Superior temporal gyrus (tissue), 1 donor: ENCODE results near the gene DOCK1.
A peak's percentile ranks its signal among the peaks of the same experiment; 100 is the strongest.

Experiments
- DNase-seq: peaks from one replicate; pipeline ENCODE4 v3.0.0-alpha.2; 2016; ENCODE audit errors: extremely low spot score

DOCK1 gene

DNA sequence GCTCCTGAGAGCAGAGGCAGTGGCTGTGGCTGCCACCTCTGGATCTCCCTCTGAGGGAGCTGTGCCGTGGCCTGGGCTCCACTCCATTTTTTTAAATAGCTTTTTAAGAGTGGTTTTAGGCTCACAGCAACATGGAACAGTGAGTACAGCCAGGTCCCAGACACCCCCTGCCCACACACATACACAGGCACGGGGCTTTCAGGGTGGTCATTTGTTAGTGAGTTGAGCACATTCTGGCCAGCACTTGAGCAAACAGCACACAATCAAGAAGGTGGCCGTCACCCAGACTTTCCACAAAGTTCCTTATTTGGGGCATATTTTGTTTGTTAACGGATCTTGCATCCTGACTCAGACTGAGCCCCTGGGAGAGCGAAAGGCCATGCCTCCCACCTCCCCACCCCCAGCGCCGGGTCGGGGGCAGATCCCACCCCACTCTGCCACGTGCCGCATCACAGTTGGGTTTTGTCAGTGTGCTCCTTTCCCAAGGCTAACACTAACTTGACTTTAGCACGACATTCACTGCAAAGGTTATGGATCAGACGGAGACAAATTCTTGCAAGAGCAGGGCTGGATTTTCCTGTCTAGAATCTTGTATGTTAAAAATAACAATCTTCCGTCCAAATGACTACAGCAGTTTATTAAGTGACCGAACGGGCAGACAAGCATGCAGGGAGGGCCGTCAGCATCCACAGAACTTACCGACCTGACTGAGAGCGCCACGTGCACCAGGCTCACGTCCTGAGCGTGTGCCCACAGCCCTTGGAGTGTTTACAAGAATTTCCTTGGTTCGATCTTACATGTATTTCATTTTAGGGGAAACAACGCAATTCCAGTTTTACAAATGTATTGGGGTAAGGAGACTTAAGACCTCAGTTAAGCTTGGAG lies 487.4 kb downstream of the DOCK1 start:
- DNase-seq = no peak

DNA sequence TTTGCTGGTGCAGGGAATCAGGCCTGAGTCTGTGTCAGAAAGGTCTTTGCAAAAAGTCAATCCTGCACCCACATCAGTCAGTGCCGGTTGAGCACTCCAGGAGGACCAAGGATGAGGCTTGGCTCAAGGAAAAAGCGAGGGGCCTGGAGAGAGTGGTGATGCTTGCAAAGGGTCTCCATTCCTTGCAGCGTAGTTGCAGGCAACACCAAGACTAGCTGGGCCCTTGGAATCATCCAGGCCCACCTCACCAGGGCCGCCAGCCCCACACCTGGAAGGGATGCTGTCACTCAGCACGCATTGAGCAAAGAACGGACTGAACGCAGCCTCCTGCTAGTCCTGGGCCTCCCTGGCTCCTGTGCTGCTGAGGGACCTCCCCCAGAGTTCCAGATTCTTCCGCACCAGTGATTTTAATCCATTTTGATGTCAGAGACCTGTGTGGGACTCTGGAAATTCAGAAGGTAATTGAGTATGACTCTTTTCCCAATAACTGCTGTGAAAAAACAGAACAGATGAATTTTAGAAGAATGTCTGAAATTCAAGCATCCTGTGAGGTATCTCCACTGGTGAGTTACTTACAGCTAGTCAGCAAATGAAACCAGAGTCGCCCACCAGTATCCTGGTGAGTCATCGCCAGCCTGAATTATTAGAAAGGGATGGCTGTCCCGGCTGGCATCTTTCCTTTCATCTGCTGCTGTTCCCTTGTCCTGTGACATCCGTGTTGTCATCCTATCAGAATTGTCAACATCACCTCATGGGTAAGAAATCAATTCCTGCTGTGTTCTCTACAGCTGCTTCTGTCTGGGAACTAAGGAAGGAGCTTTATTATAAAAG lies 493.1 kb downstream of the DOCK1 start:
- DNase-seq = peak; percentile 53

DNA sequence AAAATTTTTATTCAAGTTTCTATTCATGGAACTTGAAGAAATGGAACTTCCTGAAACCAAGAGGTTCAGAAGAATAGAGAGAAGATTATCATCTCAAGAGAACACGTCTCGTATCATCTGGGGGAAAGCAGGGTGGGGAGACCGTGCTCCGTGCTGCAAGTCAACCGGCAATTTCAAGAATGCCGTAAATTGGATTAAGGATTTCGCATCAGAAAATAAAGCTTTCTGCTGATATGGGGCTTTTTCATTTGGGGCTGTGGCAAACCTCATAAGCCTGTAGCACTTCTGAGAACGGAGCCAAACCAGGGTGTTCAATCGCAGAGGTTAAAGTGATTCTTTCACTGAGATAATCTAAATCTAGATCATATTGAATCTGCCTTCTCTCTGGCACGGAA lies 493.7 kb downstream of the DOCK1 start:
- no peak for DNase-seq

DNA sequence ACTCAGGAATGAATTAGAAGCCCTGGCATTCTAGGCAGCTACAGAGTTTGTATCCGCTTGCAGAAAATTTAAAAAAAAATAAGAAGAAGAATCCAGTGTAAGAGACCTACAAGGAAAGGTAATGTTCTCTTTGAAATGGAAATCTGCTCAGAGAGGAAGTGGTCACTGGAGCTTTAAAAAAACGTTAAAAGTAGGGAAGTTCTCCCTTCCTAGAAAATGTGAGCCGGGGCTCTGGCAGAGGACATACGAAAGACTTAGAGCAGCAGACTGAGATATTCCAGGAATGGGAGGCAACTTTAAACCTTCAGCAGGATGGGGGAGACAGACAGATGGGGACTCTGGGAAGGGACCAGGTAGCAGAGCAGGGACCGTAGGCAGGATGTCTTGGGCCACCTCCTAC lies 494.4 kb downstream of the DOCK1 start:
- no peak for DNase-seq

DNA sequence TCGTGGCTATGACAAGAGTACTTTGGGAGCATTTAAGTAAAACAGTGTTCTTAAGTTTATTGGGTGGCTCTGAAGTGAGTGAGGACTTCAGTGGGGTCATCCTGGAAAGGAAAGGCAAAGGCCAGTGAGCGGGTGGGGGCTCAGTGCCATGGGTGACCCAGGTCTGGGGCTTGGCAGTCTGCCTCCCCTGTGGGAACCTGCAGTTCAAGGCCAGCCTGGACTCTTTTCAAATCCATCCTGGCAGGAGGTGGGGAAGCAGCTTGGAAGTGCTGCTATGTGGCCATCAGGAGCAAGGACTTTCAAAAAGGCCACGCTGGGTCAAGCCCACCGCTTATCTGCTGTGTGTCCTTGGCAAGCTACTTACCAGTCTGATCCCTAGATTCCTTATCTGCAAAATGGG lies 495.0 kb downstream of the DOCK1 start:
- DNase-seq = no peak

DNA sequence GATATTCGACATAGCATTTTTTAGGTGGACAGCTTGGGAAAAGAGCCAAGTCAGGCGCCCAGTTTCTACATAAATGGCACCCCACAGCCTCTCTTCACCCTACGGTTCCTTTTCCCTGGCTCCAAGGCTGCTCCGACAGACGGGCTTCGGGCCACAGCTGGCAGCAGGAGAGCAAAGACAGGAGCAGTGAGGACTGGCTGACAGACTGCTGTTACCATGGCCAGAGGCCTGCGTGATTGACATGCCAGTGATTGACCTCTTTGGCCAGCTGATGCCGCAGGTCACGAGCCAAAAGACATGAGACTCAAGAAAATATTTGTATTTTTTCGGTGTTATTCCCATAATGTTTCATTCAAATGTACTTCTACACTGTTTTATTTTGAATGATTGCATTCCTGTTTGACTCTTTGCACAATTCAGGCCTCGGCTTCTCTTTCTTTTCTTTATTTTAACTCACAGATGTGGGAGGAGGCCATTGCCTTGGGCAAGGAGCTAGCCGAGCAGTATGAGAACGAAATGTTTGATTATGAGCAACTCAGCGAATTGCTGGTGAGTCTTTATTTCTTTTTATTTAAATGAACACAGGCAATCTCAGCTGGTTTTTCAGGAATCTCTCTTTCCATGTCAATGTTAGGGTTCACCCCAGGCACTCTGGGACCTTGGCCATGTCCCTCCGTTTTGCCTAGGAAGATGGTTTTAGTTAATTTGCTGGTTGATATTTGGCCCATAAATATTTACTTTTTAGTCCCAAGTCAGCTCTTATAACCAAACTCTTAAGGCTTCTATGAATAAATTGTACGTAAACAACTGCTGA lies 497.6 kb downstream of the DOCK1 start:
- no peak for DNase-seq

DNA sequence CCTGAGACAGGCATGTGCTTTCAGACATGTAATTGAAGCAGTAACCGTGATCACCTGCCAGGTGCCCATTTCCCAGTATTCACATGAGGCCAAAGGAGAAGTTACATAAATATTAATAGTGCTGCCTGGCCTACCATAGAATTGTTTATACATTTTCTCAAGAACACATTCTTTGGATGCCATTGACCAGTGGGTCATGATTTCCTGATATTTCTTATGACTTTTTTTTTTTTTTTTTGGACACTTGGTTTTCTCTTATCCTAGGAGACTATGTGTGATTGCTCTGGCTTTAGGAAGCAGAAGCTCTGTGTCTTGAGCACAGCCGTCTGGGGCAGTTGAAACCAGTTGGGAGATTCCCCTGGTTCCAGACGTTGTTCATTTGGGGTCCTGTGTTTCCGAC lies 500.0 kb downstream of the DOCK1 start:
- DNase-seq = no peak

DNA sequence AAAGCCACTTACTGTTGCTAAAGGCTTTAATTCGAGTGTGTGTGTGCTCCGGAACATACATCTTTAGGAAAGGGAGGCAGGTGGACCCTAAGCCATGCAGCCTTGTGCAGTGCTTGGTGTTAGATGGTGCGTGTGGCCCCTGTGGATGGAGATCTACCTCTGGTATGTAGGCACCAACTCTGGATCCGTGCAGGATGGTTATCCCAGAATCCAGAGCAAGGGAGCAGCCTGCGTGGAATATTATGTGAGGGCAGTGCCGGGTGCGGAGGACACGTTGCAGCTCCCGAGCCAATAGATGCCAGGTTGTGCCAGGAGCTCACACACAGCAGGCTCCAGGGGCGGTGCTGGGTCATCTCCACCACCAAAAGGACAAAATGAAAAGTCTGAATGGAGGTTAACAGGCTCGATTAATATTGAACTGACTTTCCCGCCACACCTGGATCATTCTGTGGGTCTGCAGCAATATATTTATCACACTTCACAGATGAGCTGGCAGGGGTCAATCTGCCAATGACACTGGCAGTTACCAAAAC lies 500.9 kb downstream of the DOCK1 start:
- no peak for DNase-seq

DNA sequence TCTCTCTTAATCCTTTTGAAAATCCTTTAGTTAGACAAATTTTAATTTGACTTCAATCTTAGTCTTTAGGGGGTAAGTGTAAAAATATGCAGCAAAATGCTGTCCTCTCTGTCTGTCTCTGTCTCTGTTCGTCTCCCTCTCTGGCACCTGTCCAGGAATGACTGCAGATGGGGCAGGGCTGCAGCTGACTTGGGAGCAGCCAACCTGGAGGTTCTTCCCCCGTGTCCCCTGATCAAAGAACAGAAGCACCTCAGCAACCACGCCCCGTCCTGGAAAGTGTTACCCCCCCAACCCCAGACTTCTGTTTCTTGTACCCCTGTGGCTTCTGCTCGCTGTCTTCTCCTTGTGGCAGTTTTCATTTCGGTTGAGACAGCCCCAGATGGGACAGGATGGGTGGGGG lies 502.3 kb downstream of the DOCK1 start:
- no peak for DNase-seq

DNA sequence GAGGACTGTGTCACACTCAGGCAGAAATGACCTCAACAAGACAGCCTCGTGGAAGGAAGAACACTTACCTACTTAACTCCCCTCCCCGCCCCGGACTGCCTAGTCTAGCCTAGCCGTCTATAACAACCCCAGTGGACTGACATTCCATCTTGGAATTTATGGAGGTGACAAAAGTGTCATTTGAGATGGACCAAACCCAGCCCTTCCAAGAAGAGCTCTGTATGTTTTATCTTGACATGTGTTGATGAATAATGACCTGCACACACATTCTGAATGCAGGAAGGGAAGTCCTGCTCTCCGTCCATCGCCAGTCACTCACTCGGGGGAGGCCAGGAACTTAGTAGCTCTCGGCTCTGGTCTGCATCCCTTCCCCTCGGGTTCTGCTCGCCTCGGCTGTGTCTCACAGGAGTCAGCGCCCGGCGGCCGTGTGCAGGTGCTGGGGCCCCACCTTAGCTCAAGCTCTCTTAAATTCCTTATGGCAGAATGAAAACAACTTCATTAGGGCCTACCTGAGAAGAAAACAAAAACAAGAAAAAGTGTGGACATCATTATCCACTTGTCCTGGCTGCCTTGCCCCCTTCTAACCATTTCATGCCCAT lies 503.0 kb downstream of the DOCK1 start:
- no peak for DNase-seq

DNA sequence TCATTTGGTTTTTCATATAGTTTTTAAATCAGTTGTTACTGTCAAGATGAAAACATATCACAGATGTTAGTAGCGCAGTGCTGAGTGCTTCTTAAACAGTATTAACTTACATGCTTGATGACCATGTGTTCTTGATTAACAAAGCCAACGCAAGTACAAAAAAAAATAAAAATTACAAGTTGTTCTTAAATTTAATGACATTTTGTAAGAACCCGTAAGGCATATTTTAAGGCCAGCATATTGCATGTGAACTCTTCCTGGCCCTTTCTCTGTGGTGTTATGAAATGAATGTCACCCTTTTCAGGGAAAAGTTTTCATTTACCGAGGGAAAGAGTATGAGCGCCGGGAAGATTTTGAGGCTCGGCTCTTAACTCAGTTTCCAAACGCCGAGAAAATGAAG lies 503.5 kb downstream of the DOCK1 start:
- no peak for DNase-seq

DNA sequence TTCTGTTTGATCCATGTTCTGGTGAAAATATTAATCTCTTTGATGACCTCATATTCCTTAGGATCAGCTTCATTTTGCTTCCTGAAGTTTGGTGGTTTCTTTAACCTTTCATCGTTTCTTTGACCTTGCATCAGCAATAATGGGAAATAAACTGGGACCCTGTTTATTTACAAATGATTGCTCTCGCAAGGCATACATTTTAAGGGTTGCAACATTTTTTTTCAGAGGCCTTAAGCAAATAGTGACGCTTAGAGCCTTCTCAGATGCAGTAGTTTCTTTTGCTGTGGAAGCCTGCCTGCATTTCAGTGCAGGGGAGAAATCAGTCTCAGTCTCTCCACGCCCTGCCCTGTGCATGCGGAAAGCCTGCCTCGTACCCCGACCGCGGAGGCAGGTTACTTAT lies 504.8 kb downstream of the DOCK1 start:
- no peak for DNase-seq

DNA sequence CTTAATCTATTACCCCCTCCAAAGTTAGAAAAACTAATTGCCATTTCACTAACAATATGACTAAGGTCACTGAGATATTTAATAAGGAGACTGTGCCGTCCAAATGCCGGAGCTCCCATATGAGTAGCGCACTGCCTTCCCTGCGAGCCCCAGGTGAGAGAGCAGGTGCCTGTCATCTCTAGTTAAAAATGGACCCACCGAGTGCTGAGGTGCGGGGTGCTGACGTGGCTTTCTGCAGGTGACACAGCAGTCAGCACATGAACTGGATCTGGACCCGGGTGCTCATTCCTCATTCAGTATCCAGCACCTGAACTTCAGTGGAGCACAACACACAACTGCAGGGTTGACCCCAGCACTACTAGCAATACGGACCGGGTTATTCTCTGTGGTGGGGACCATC lies 505.8 kb downstream of the DOCK1 start:
- no peak for DNase-seq

DNA sequence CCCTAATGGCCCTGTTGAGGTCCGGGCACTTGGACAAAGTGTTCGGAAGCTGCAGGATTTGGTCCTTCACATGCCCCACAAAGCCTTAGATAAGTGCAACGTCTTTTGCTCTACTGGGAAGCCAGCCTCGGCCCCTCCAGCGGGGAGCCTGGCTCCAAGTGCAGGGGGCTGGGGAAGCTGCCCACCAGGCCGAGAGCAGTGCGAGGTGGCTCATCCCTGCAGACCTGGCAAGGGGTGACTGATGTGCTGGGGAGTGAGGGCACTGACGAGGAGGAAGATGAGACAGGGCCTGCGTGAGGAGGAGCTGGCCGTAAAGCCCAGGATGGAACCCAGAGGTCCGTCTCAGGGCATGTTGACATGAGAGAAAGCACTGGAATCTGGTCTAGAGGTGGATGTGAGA lies 508.1 kb downstream of the DOCK1 start:
- DNase-seq = no peak

DNA sequence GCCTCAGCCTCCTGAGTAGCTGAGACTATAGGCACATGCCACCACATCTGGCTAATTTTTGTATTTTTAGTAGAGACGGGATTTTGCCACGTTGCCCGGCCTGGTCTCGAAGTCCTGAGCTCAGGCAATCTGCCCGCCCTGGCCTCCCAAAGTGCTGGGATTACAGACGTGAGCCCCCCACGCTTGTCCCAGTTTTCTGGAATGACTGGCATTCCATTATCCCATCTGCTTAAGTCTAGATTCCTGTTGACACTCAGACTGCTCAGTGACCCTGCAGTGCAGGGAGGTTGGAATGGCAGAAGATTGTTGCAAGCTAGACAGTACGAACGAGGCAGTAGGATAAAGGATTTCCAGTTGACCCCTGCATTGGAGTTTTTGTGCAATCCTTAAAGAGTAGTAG lies 508.8 kb downstream of the DOCK1 start:
- DNase-seq = no peak

DNA sequence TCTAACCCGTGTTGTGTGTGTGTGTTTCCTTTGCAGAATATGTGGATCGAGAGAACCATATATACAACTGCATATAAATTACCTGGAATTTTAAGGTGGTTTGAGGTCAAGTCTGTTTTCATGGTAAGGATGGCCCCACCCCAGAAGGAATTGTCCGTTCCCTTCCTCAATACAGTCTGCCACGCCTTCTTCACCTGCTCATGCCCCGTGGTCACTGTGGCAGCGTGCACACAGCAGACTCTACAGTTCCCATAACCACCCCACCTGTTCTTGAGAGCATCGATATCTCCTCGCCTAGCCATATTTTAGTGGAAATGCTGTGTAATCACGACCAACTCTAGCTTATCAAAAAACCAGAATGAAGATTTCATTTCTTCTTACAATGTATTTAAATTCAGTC lies 509.9 kb downstream of the DOCK1 start:
- no peak for DNase-seq

DNA sequence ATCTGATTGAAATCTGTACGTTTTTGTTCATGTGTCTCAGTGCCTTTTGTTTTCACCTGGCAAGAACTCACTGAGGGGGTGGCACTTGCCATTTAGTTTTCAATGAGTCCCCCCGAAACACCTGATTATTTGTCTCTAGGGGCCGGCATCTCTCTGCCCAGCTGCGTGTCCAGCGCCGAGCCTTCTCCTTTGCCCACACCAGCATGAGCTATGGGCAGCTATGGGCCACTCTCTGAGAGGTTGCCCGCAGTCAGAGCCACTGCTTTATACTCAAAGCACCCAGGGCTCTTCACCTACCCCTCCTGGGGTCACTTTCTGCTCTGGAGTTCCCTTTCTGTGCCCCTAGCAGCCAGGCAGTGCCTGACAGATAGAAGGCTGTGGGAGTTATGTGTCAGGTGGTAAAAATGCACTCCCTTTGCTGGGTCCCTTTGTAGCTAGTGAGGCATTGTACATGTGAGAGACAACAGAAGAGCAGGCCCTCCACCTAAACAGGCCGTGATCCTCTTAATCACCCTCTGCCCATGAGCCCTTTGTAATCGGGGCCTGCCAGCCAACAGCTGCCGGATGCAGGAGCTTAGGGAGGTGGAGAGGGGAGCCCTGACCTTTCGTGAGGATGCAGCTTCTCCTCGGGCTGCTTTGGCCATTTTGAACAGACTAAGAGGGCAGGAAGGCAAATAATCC lies 510.8 kb downstream of the DOCK1 start:
- DNase-seq = no peak

DNA sequence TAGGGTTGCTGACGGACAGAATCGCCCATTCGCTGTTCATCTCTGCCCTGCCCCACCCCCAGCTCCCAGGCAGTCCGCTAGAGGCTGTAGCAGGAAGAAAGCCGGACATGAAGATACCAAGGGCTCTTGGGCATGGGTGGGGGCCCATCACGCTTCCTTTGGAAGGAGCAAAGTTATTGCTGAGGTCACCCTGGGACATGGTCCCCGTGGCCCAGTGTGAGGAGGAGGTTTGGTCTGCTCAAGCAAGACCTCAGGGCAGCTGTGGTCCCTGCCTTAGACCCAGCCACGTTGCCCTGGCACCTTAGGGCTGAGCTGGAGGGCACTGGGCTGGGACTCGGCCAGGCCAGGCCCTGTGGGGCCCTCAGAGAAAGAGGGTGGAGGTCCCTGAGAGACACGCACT lies 511.8 kb downstream of the DOCK1 start:
- no peak for DNase-seq

DNA sequence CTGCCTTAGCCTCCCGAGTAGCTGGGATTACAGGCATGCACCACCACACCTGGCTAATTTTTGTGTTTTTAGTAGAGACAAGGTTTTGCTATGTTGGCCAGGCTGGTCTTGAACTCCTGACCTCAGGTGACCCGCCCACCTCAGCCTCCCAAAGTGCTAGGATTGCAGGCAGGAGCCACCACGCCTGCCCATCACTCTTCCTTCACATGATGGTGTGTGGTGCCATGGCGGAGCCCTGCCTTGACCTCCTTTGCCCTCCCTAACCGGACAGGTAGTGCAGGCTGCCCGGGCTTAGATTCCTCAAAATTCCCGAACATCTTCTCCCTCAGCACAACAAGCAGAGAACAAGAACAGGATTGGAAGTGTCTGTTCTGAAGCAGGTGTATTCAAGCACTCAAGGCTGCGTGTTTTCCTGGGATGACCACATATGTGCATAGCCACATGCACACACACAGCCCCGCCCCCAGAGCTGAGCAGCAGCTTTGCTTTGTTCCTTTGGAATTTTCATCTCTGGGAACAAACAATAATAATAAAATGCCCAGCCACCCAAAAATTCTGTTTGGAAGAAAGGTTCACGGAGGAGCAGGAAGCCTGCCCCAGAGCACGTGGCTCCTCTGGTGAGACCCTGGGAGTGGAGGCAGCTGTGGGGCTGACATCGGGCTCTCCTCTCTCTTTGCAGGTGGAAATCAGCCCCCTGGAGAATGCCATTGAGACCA lies 512.6 kb downstream of the DOCK1 start:
- no peak for DNase-seq

DNA sequence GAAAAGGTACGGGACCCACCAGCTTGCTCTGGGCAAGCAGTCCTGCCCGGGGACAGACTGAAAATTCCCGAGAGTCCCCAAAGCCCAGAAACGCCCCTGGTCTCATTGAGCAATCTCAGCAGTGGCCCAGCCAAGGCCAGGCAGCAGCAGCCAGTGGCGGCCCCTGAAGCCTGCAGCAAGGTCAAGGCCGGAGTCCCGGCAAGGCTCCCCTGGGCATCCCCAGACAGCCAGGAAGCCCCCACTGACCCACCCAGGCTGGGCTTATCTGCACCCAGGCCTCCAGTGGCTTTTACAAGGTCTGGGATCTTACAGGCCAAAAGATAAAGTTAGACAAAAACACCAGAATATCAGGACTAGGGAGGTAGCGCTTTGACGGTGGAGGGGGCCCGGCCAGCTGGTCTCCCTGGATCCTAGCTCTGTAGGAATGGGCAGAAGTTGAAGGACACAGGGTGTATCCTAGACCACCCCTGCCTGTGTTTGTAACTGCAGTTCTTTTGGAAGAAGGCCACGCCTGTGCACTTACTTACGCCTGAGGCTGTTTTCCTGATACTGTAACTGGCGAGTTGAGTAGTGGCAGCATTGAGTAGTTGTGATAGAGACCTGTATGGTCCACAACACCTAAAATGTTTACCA lies 513.4 kb downstream of the DOCK1 start:
- no peak for DNase-seq
